ENCODE data around the gene LRBA. TPM values are rescaled to one million over a fixed set of nuclear protein-coding genes. Genes with fewer than 3 reads are reported as not detected.

LRBA gene
- total RNA-seq, 1 experiment from 2014 or later = 77.4 TPM

DNA sequence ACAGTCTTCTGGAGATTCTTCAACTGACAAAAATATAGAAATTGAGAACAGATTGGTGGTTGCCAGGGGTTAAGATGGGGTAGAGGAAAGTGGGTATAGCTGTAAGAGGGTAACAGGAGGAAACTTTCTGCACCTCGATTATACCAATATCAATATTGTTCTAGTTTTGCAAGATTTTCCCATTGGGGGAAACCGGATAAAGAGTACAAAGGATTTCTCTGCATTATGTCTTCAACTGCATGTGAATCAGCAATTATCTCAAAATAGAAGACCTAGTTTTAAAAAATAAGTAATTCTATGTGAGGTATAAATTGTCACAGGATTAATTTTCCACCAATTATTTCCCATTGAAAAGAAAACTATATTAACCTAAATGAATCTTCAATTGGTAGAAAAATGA, 65.7 kb downstream of the LRBA start:
- no peaks in the 10 kb centered on the region for H3K36me3 ChIP-seq (ENCODE audit: low read depth)
- no TSS peak for BruUV-seq (replicated peaks)
- ChIA-PET POLR2A (ENCODE audit: unreplicated experiment) (no interaction called here), CTCF (no interaction called here)
- TF ChIP-seq, protein P1, sequence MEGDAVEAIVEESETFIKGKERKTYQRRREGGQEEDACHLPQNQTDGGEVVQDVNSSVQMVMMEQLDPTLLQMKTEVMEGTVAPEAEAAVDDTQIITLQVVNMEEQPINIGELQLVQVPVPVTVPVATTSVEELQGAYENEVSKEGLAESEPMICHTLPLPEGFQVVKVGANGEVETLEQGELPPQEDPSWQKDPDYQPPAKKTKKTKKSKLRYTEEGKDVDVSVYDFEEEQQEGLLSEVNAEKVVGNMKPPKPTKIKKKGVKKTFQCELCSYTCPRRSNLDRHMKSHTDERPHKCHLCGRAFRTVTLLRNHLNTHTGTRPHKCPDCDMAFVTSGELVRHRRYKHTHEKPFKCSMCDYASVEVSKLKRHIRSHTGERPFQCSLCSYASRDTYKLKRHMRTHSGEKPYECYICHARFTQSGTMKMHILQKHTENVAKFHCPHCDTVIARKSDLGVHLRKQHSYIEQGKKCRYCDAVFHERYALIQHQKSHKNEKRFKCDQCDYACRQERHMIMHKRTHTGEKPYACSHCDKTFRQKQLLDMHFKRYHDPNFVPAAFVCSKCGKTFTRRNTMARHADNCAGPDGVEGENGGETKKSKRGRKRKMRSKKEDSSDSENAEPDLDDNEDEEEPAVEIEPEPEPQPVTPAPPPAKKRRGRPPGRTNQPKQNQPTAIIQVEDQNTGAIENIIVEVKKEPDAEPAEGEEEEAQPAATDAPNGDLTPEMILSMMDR (conservative IDR thresholded peaks at IDR 0.05) = no peak
- no peak overlapping the region for H3K4me3 ChIP-seq
- H3K79me2 ChIP-seq (ENCODE audit: low read depth) = peaks cover 44% of the 10 kb centered on the region
- H3K4me2 ChIP-seq = no peak overlapping the region
- intact Hi-C loops (cut with micrococcal nuclease; ENCODE audit: unreplicated experiment) = no loop called here
- DNase-seq = no peak
- no peaks in the 10 kb centered on the region for H3K9me3 ChIP-seq (ENCODE audit: insufficient read depth, low read depth)
- H4K20me1 ChIP-seq (ENCODE audit: insufficient read depth) = no peaks in the 10 kb centered on the region; the same call in 1 of the 2 replicates
- H3F3A ChIP-seq (ENCODE audit: insufficient read depth, low read depth) = no peaks in the 10 kb centered on the region
- no peaks in the 10 kb centered on the region for H3K9me2 ChIP-seq (ENCODE audit: insufficient read depth)
- no peaks in the 10 kb centered on the region for H3K27me3 ChIP-seq (ENCODE audit: insufficient read depth, low read depth)
- H3K27ac ChIP-seq = no peak overlapping the region
- peaks cover 9% of the 10 kb centered on the region for H3K4me1 ChIP-seq (replicated peaks; ENCODE audit: insufficient read depth)
- no peak overlapping the region for H2AFZ ChIP-seq

DNA sequence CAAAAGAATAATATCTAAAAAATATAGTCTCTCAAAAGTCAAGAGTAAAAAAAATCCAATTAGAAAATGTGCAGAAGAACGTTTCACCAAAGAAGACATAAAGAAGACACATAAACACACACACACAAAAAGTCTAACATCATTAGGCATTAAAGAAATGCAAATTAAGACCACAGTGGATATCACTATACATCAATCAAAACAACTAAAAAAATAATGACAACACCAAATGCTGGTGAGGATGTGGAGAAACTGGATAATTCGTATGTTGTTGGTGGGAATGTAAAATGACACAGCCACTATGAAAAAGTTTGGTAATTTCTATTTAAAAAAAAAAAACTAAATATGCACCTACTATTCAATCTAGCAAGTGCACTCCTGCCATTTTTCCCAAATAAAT, 66.4 kb downstream of the LRBA start:
- Histone ChIP-seq H3K9me2 (ENCODE audit: insufficient read depth) (no peaks in the 10 kb centered on the region), H2AFZ (no peak overlapping the region), H3K79me2 (ENCODE audit: low read depth) (peaks cover 44% of the 10 kb centered on the region), H3K4me1 (replicated peaks; ENCODE audit: insufficient read depth) (peaks cover 9% of the 10 kb centered on the region), H3K9me3 (ENCODE audit: insufficient read depth, low read depth) (no peaks in the 10 kb centered on the region), H3K36me3 (ENCODE audit: low read depth) (no peaks in the 10 kb centered on the region), H3K27ac (no peak overlapping the region), H3K4me2 (no peak overlapping the region), H3K4me3 (no peak overlapping the region), H3F3A (ENCODE audit: insufficient read depth, low read depth) (no peaks in the 10 kb centered on the region), H3K27me3 (ENCODE audit: insufficient read depth, low read depth) (no peaks in the 10 kb centered on the region), H4K20me1 (ENCODE audit: insufficient read depth) (no peaks in the 10 kb centered on the region; the same call in 1 of the 2 replicates)
- ChIA-PET POLR2A (ENCODE audit: unreplicated experiment) (no interaction called here), CTCF (no interaction called here)
- no peak for DNase-seq
- intact Hi-C loops (cut with micrococcal nuclease; ENCODE audit: unreplicated experiment) = no loop called here
- no TSS peak for BruUV-seq (replicated peaks)
- TF ChIP-seq, protein P1 (conservative IDR thresholded peaks at IDR 0.05) = no peak
- no peak for TF ChIP-seq EZH2 (IDR thresholded peaks at IDR 0.05; ENCODE audit: low read depth)

DNA sequence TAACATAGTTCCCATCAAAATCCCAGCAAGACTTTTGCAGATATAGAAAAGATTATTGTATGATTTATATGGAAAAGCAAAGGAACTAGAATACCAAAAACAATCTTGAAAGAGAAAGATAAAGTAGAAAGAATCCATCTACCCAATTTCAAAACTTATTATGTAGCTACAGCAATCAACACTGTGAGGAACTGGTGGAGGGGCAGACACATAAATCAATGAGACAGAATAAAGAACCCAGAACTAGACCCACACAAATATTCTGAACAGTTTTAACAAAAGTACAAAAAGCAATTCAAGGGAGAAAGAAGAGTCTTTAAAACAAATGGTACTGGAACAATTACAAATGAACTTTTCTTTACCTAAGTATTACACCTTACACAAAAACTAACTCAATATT, 67.0 kb downstream of the LRBA start:
- H2AFZ ChIP-seq = no peak overlapping the region
- no TSS peak for BruUV-seq (replicated peaks)
- peaks cover 9% of the 10 kb centered on the region for H3K4me1 ChIP-seq (replicated peaks; ENCODE audit: insufficient read depth)
- H3K27ac ChIP-seq = no peak overlapping the region
- ChIA-PET CTCF (no interaction called here), POLR2A (ENCODE audit: unreplicated experiment) (no interaction called here)
- DNase-seq = no peak
- no peak for TF ChIP-seq EZH2 (IDR thresholded peaks at IDR 0.05; ENCODE audit: low read depth)
- TF ChIP-seq, protein P1 (conservative IDR thresholded peaks at IDR 0.05) = no peak
- H3K4me2 ChIP-seq = no peak overlapping the region
- H3K79me2 ChIP-seq (ENCODE audit: low read depth) = peaks cover 47% of the 10 kb centered on the region
- H4K20me1 ChIP-seq (ENCODE audit: insufficient read depth) = no peaks in the 10 kb centered on the region; the same call in 1 of the 2 replicates
- no peaks in the 10 kb centered on the region for H3K9me3 ChIP-seq (ENCODE audit: insufficient read depth, low read depth)
- no peaks in the 10 kb centered on the region for H3F3A ChIP-seq (ENCODE audit: insufficient read depth, low read depth)
- H3K4me3 ChIP-seq = no peak overlapping the region
- H3K9me2 ChIP-seq (ENCODE audit: insufficient read depth) = no peaks in the 10 kb centered on the region
- intact Hi-C loops (cut with micrococcal nuclease; ENCODE audit: unreplicated experiment) = no loop called here
- H3K36me3 ChIP-seq (ENCODE audit: low read depth) = no peaks in the 10 kb centered on the region
- H3K27me3 ChIP-seq (ENCODE audit: insufficient read depth, low read depth) = no peaks in the 10 kb centered on the region

All from PC-9 (cell line).